ENCODE data around the gene CXCL13.

DNA sequence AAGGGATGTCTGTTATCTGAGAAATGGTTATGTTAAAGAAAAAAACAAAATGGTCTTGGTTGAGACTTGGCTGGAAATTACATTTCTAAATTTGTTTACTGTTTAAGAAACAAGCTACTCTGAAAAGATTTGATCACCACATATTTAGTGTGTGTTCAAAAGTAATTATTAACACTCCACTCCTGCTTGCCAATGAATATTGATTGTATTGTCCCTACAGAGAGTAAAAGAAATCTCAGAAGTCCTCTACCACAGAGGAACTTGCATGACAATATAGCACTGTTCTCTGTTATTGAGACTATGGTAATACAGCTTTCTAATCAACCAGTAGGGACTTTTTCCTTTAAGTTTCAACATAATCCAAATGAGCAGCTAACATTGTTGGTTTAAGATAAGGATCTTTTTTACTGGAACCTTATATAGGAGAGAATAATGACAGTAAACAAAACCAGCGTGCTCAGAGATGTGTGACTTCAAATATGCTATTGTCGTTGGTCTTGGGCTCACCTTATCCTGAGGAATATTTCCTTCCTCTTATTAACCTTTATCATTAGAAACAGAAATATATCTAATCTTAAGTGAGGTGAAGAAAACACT, 47.6 kb downstream of the CXCL13 start:
- TF ChIP-seq, protein P1, sequence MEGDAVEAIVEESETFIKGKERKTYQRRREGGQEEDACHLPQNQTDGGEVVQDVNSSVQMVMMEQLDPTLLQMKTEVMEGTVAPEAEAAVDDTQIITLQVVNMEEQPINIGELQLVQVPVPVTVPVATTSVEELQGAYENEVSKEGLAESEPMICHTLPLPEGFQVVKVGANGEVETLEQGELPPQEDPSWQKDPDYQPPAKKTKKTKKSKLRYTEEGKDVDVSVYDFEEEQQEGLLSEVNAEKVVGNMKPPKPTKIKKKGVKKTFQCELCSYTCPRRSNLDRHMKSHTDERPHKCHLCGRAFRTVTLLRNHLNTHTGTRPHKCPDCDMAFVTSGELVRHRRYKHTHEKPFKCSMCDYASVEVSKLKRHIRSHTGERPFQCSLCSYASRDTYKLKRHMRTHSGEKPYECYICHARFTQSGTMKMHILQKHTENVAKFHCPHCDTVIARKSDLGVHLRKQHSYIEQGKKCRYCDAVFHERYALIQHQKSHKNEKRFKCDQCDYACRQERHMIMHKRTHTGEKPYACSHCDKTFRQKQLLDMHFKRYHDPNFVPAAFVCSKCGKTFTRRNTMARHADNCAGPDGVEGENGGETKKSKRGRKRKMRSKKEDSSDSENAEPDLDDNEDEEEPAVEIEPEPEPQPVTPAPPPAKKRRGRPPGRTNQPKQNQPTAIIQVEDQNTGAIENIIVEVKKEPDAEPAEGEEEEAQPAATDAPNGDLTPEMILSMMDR (IDR thresholded peaks at IDR 0.05): no peak
- no peak for TF ChIP-seq EZH2 (IDR thresholded peaks at IDR 0.05)
- no peak for TF ChIP-seq EZH2phosphoT487 (IDR thresholded peaks at IDR 0.05)

Data from neural progenitor cell (in vitro differentiated cells).